ENCODE measurements around the gene FUZ. TPM values are rescaled to one million over a fixed set of nuclear protein-coding genes. Genes with fewer than 3 reads are reported as not detected.

Gene FUZ
- total RNA-seq, 6 donors from 2014 or later, result 17.3 to 43.0 (median 22.3) TPM

DNA sequence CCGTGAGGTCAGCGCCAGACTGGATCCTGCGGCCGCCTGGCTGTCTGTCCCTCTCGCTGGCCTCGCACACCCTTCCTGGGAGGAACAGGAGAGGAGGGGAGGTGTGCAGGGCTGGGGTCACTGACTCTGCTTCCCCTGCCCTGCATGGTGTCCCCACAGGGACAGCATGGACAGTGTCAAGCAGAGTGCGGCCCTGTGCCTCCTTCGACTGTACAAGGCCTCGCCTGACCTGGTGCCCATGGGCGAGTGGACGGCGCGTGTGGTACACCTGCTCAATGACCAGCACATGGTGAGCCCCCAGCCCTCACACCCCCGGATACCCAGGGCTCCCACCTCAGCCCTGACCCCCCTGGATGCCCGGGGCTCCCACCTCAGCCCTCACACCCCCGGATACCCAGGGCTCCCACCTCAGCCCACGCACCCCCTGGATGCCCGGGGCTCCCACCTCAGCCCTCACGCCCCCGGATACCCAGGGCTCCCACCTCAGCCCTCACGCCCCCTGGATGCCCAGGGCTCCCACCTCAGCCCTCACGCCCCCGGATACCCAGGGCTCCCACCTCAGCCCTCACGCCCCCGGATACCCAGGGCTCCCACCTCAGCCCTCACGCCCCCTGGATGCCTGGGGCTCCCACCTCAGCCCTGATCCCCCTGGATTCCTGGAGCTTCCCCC lies 21.2 kb downstream of the FUZ start:
- Histone ChIP-seq H3K9me3 (no peaks in the 10 kb centered on the region), H3K36me3 (peaks cover 28 to 92% (median 74%) of the 10 kb centered on the region in 4 donors), H3K4me3 (no peak overlapping the region), H3K27ac (peak overlapping the region in 2 of 4 donors; percentile 1 to 33), H3K27me3 (no peaks in the 10 kb centered on the region), H3K4me1 (no peaks in the 10 kb centered on the region)
- WGBS, 2 donors, result 94 to 97% methylated on average over 10 to 24 of the region's 26 CpGs
- ATAC-seq (ENCODE audit: low FRiP score in 2 of 2), result no peak
- TF ChIP-seq POLR2AphosphoS5 (IDR thresholded peaks at IDR 0.05) (no peak), POLR2A (IDR thresholded peaks at IDR 0.05) (no peak), EP300 (IDR thresholded peaks at IDR 0.05) (no peak)
- TF ChIP-seq, protein P1, sequence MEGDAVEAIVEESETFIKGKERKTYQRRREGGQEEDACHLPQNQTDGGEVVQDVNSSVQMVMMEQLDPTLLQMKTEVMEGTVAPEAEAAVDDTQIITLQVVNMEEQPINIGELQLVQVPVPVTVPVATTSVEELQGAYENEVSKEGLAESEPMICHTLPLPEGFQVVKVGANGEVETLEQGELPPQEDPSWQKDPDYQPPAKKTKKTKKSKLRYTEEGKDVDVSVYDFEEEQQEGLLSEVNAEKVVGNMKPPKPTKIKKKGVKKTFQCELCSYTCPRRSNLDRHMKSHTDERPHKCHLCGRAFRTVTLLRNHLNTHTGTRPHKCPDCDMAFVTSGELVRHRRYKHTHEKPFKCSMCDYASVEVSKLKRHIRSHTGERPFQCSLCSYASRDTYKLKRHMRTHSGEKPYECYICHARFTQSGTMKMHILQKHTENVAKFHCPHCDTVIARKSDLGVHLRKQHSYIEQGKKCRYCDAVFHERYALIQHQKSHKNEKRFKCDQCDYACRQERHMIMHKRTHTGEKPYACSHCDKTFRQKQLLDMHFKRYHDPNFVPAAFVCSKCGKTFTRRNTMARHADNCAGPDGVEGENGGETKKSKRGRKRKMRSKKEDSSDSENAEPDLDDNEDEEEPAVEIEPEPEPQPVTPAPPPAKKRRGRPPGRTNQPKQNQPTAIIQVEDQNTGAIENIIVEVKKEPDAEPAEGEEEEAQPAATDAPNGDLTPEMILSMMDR (IDR thresholded peaks at IDR 0.05), result no peak
- no peak for DNase-seq

DNA sequence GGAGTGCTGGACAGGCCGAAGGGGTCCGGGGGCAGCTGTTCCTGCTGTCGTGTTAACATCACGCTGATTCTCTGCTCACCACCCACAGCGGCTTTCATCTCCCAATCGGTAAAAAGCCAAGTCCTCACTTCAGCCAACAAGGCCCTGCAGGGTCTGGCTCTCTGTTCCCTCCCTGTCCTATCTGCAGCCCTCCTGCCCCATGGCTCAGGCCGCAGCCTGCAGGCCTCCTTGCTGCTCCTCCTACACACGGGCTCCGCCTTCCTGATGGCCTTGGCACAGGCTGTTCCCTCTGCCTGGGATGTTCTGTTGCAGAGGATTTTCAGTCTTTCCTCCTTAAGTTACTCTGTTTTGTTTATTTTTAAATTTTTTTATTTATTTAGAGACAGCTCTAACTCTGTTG lies 22.2 kb downstream of the FUZ start:
- TF ChIP-seq, protein P1 (IDR thresholded peaks at IDR 0.05), result no peak
- TF ChIP-seq EP300 (IDR thresholded peaks at IDR 0.05) (no peak), POLR2AphosphoS5 (IDR thresholded peaks at IDR 0.05) (no peak), POLR2A (IDR thresholded peaks at IDR 0.05) (no peak)
- peak overlapping the region in 1 of 4 donors; percentile 33 for H3K27ac ChIP-seq
- peaks cover 0 to 5% (median 2%) of the 10 kb centered on the region in 4 donors for H3K4me1 ChIP-seq
- ATAC-seq (ENCODE audit: low FRiP score in 2 of 2), result peak; percentile 47 to 77
- no peak for DNase-seq
- peaks cover 24 to 92% (median 65%) of the 10 kb centered on the region in 4 donors for H3K36me3 ChIP-seq
- no peak overlapping the region for H3K4me3 ChIP-seq
- H3K27me3 ChIP-seq, result no peaks in the 10 kb centered on the region
- 70 to 88% methylated on average over 9 of the region's 9 CpGs for WGBS, 2 donors
- H3K9me3 ChIP-seq, result no peaks in the 10 kb centered on the region

DNA sequence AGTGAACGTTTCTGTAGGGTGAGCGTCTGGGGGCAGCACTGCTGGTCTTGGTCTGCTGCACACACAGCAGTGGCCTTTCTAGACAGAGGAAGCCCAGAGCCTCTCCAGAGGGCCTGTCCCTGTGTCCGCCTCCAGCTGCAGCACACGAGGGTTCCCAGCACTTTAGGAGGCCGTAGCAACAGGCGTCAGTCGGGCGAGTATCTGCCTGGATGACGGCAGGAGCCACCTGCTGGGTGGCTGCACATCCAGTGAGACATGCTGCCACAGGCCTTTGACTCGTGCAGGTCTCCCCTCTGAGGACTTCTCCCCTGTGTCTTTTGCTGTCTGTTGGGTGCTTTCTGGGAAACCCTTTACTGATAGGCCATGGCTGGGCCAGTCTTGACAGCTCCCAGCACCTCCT lies 24.2 kb downstream of the FUZ start:
- H3K9me3 ChIP-seq, result no peaks in the 10 kb centered on the region
- H3K36me3 ChIP-seq, result peaks cover 17 to 91% (median 59%) of the 10 kb centered on the region in 4 donors
- H3K4me1 ChIP-seq, result peaks cover 0 to 5% (median 2%) of the 10 kb centered on the region in 4 donors
- TF ChIP-seq POLR2AphosphoS5 (IDR thresholded peaks at IDR 0.05), result no peak
- no peak for TF ChIP-seq POLR2A (IDR thresholded peaks at IDR 0.05)
- TF ChIP-seq EP300 (IDR thresholded peaks at IDR 0.05), result no peak
- TF ChIP-seq, protein P1 (IDR thresholded peaks at IDR 0.05), result no peak
- H3K27ac ChIP-seq, result no peak overlapping the region
- no peaks in the 10 kb centered on the region for H3K27me3 ChIP-seq
- no peak overlapping the region for H3K4me3 ChIP-seq
- 87 to 91% methylated on average over 7 to 10 of the region's 10 CpGs for WGBS, 2 donors
- ATAC-seq (ENCODE audit: low FRiP score in 2 of 2), result no peak
- DNase-seq, result no peak

DNA sequence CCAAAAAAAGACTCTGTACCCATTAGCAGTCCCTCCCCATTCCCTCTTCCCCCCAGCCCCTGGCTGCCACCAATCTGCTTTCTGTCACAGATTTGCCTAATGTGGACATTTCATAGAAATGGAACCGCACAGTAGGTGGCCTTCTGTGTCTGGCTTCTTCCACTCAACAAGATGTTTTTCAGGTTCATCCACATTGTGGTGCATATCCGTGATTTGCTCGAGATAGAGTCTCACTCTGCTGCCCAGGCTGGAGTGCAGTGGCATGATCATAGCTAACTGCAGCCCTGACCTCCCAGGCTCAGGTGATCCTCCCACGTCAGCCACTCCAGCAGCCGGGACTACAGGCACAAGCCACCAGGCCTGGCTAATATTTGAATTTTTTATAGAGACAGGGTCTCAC lies 25.3 kb downstream of the FUZ start:
- ATAC-seq (ENCODE audit: low FRiP score in 2 of 2) (no peak), DNase-seq (no peak)
- no peak overlapping the region for H3K4me3 ChIP-seq
- no peaks in the 10 kb centered on the region for H3K27me3 ChIP-seq
- peaks cover 0 to 5% (median 2%) of the 10 kb centered on the region in 4 donors for H3K4me1 ChIP-seq
- no peak overlapping the region for H3K27ac ChIP-seq
- 90 to 91% methylated on average over 4 to 5 of the region's 5 CpGs for WGBS, 2 donors
- no peaks in the 10 kb centered on the region for H3K9me3 ChIP-seq
- H3K36me3 ChIP-seq, result peaks cover 15 to 92% (median 59%) of the 10 kb centered on the region in 4 donors
- no peak for TF ChIP-seq POLR2A (IDR thresholded peaks at IDR 0.05)
- no peak for TF ChIP-seq POLR2AphosphoS5 (IDR thresholded peaks at IDR 0.05)
- no peak for TF ChIP-seq EP300 (IDR thresholded peaks at IDR 0.05)
- TF ChIP-seq, protein P1 (IDR thresholded peaks at IDR 0.05), result no peak

Data from upper lobe of left lung (tissue), 6 donors.